OCI-LY1 (cell line): ENCODE data around the gene PHF19.
A peak's percentile ranks its signal among the peaks of the same experiment; 100 is the strongest.

Experiments
- H2AFZ ChIP-seq: fragments of 200-600 bp; sonication (generic), shearing (Covaris generic); 2 replicates; pipeline ENCODE4 v1.6.0; 2014; ENCODE audit warnings: antibody characterized with exemption, mild to moderate bottlenecking, low read length
- H3F3A ChIP-seq: fragments of 200-600 bp; sonication (generic), shearing (Covaris generic); 2 replicates; pipeline ENCODE4 v1.6.0; 2014; ENCODE audit warnings: mild to moderate bottlenecking, antibody characterized with exemption, low read length, moderate library complexity; ENCODE audit not compliant: insufficient read depth
- H3K27ac ChIP-seq: fragments of 200-600 bp; sonication (generic); 2 replicates; pipeline ENCODE4 v1.5.1; 2014; ENCODE audit warnings: low read length, mixed run types, mild to moderate bottlenecking, low read depth; ENCODE audit not compliant: poor library complexity, severe bottlenecking
- H3K27me3 ChIP-seq: fragments of 200-600 bp; sonication (generic); 2 replicates; pipeline ENCODE4 v1.6.0; 2014; ENCODE audit warnings: antibody characterized with exemption, mild to moderate bottlenecking, low read length, moderate library complexity; ENCODE audit not compliant: insufficient read depth
- H3K36me3 ChIP-seq: fragments of 200-600 bp; sonication (generic); 2 replicates; pipeline ENCODE4 v1.6.1; 2014; ENCODE audit warnings: mild to moderate bottlenecking, antibody characterized with exemption, low read length, moderate library complexity, mixed read lengths; ENCODE audit not compliant: insufficient read depth
- H3K4me1 ChIP-seq: fragments of 200-600 bp; sonication (generic); 2 replicates; pipeline ENCODE4 v1.5.1; 2014; ENCODE audit warnings: mild to moderate bottlenecking, low read length, moderate library complexity; ENCODE audit not compliant: insufficient read depth, severe bottlenecking
- H3K4me2 ChIP-seq: fragments of 200-600 bp; sonication (generic), shearing (Covaris generic); 2 replicates; pipeline ENCODE4 v1.6.1; 2014; ENCODE audit warnings: low read length
- H3K4me3 ChIP-seq: fragments of 200-600 bp; sonication (generic); 2 replicates; pipeline ENCODE4 v1.5.1; 2014; ENCODE audit warnings: low read length, low read depth, mild to moderate bottlenecking, mixed read lengths; ENCODE audit not compliant: poor library complexity, severe bottlenecking
- H3K79me2 ChIP-seq: fragments of 200-600 bp; shearing (Covaris generic); 2 replicates; pipeline ENCODE4 v1.6.1; 2016; ENCODE audit warnings: mixed run types, low read length, mixed read lengths; ENCODE audit not compliant: insufficient read depth
- H3K9ac ChIP-seq: fragments of 200-600 bp; sonication (generic), shearing (Covaris generic); 2 replicates; pipeline ENCODE4 v1.6.1; 2014; ENCODE audit warnings: mild to moderate bottlenecking, low read length, mixed read lengths
- H3K9me2 ChIP-seq: fragments of 200-600 bp; sonication (generic), shearing (Covaris generic); 2 replicates; pipeline ENCODE4 v1.6.1; 2014; ENCODE audit warnings: low read depth, mild to moderate bottlenecking, low read length, mixed read lengths
- H3K9me3 ChIP-seq: fragments of 200-600 bp; shearing (Covaris generic); 2 replicates; pipeline ENCODE4 v1.6.1; 2014; ENCODE audit warnings: low read length, mixed read lengths
- H4K20me1 ChIP-seq: fragments of 200-600 bp; sonication (generic), shearing (Covaris generic); 2 replicates; pipeline ENCODE4 v1.6.0; 2016; ENCODE audit warnings: mild to moderate bottlenecking, low read length; ENCODE audit not compliant: insufficient read depth
- CTCF ChIP-seq: fragments of 200-600 bp; sonication (generic), shearing (Covaris generic); IDR thresholded peaks from 2 replicates; pipeline ENCODE4 v1.5.1; 2017; ENCODE audit warnings: mild to moderate bottlenecking, antibody characterized with exemption, low read length, moderate library complexity, mixed read lengths
- EZH2 ChIP-seq: fragments of 200-600 bp; sonication (generic), shearing (Covaris generic); IDR thresholded peaks from 2 replicates; pipeline ENCODE4 v1.8.0; 2017; ENCODE audit warnings: borderline replicate concordance, mixed run types, mild to moderate bottlenecking, antibody characterized with exemption, low read length, moderate library complexity, mixed read lengths

PHF19 gene

DNA sequence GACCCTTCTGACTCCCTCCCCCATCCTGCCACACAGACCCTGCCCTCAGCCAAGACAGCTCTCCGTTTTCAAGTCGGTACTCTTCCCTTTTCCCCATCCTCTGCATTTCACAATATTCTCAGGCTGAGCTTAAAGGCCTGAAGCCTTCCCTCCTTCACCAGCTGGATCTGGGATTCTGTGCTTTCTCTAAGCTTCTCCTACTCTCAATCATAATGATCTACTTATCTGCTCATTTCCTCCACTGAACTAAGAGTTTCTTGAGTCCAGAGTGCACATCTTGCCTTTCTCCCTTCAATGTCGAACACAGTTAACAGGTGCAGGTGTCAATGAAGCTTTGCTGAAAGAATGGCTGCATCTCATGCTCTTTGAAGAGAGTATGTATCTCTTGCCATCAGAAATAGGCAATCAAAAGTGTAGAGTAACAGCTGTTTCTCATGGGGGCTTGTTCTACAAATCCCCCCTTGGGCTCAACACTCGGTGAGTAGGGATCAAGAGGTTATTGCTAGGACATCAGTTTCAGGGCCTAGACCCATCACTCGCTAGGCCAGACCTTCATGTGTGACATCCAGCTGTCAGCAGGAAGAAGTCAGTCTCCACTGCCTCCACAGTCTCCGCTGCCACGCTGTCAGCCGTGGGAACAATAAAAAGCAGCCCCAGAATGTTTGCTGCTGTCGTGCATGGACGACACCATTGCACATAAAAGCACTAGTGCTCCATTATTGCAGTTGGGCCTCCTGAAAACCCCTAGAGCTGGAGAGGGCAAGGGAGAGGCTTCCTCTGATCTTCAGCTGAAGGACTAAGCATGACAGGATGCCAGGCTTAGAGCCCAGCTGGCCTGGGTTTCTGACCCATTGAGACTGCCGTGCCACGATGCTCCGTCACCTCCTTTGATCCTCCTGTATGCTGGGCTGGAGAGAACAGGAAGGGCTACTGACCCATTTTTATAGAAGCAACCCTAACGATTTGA, 25.9 kb upstream of the PHF19 start:
- H3K4me1 ChIP-seq, result peaks cover 61% of the 10 kb centered on the region
- H3K4me3 ChIP-seq, result no peak overlapping the region
- no peaks in the 10 kb centered on the region for H3K79me2 ChIP-seq
- H3K27ac ChIP-seq, result peak overlapping the region; percentile 97
- no peaks in the 10 kb centered on the region for H3K36me3 ChIP-seq
- no peaks in the 10 kb centered on the region for H3K27me3 ChIP-seq
- no peaks in the 10 kb centered on the region for H3K9me2 ChIP-seq
- peak overlapping the region; percentile 63 for H3K9ac ChIP-seq
- H2AFZ ChIP-seq, result no peak overlapping the region
- no peak for TF ChIP-seq CTCF
- TF ChIP-seq EZH2, result no peak
- peaks cover 10% of the 10 kb centered on the region for H3F3A ChIP-seq
- peak overlapping the region; percentile 49 for H3K4me2 ChIP-seq
- no peaks in the 10 kb centered on the region for H3K9me3 ChIP-seq
- no peaks in the 10 kb centered on the region for H4K20me1 ChIP-seq

GRCh38 chr9:120901755-120902568, 25.0 kb upstream of the PHF19 start:
- Histone ChIP-seq H2AFZ (no peak overlapping the region), H3K27me3 (no peaks in the 10 kb centered on the region), H3K9me2 (no peaks in the 10 kb centered on the region), H3K79me2 (no peaks in the 10 kb centered on the region), H3K9me3 (no peaks in the 10 kb centered on the region), H3K9ac (peak overlapping the region; percentile 57), H4K20me1 (no peaks in the 10 kb centered on the region), H3K27ac (peak overlapping the region; percentile 97), H3K4me3 (no peak overlapping the region), H3K4me2 (peak overlapping the region; percentile 56), H3F3A (peaks cover 10% of the 10 kb centered on the region), H3K36me3 (no peaks in the 10 kb centered on the region), H3K4me1 (peaks cover 68% of the 10 kb centered on the region)
- TF ChIP-seq CTCF, result no peak
- TF ChIP-seq EZH2, result no peak

- Histone ChIP-seq H3K79me2 (no peaks in the 10 kb centered on the region), H3K9me3 (no peaks in the 10 kb centered on the region), H3K9ac (no peak overlapping the region), H3K27me3 (no peaks in the 10 kb centered on the region), H3K4me1 (peaks cover 70% of the 10 kb centered on the region), H3K36me3 (no peaks in the 10 kb centered on the region), H2AFZ (no peak overlapping the region), H4K20me1 (no peaks in the 10 kb centered on the region), H3K4me2 (no peak overlapping the region), H3K27ac (peak overlapping the region; percentile 97), H3F3A (peaks cover 10% of the 10 kb centered on the region), H3K9me2 (no peaks in the 10 kb centered on the region), H3K4me3 (no peak overlapping the region)
- TF ChIP-seq CTCF (no peak), EZH2 (no peak)
These were observed 23.8 kb upstream of the PHF19 start for GRCh38 chr9:120900824-120901223.
